ENCODE results near the gene SCNN1A.

The SCNN1A gene

GRCh38 chr12:6393109-6393508 lies 17.7 kb upstream of the SCNN1A start:
- ATAC-seq = no peak
- no peak for TF ChIP-seq CSRNP3 (CRISPR knock-in tag; IDR thresholded peaks at IDR 0.05)
- TF ChIP-seq OSR1 (CRISPR knock-in tag; IDR thresholded peaks at IDR 0.05) = no peak
- no peak for TF ChIP-seq CREB5 (CRISPR knock-in tag; IDR thresholded peaks at IDR 0.05; ENCODE audit: low read depth)
- TF ChIP-seq PPARA (CRISPR knock-in tag; IDR thresholded peaks at IDR 0.05; ENCODE audit: borderline replicate concordance) = no peak
- no peak for TF ChIP-seq TSHZ2 (CRISPR knock-in tag; IDR thresholded peaks at IDR 0.05)
- no peak for TF ChIP-seq TCF4 (CRISPR knock-in tag; IDR thresholded peaks at IDR 0.05; ENCODE audit: borderline replicate concordance)
- TF ChIP-seq ZNF8 (CRISPR knock-in tag; IDR thresholded peaks at IDR 0.05) = no peak
- no peak for TF ChIP-seq ZFP30 (CRISPR knock-in tag; IDR thresholded peaks at IDR 0.05)
- TF ChIP-seq PATZ1 (CRISPR knock-in tag; IDR thresholded peaks at IDR 0.05; ENCODE audit: borderline replicate concordance) = no peak
- no peak for TF ChIP-seq RARB (CRISPR knock-in tag; IDR thresholded peaks at IDR 0.05)
- no peak for TF ChIP-seq BACH2 (CRISPR knock-in tag; IDR thresholded peaks at IDR 0.05; ENCODE audit: borderline replicate concordance)
- no peak for TF ChIP-seq CSDC2 (CRISPR knock-in tag; IDR thresholded peaks at IDR 0.05)
- no peak for TF ChIP-seq GLIS3 (CRISPR knock-in tag; IDR thresholded peaks at IDR 0.05)
- no peak for TF ChIP-seq ARNTL (CRISPR knock-in tag; IDR thresholded peaks at IDR 0.05; ENCODE audit: borderline replicate concordance, low read depth)
- no peak for TF ChIP-seq ZFP3 (CRISPR knock-in tag; IDR thresholded peaks at IDR 0.05)

GRCh38 chr12:6392504-6392903 lies 17.1 kb upstream of the SCNN1A start:
- TF ChIP-seq TSHZ2 (CRISPR knock-in tag; IDR thresholded peaks at IDR 0.05) = no peak
- no peak for TF ChIP-seq ZFP3 (CRISPR knock-in tag; IDR thresholded peaks at IDR 0.05)
- ATAC-seq = no peak

GRCh38 chr12:6391013-6391412 lies 15.7 kb upstream of the SCNN1A start:
- ATAC-seq = no peak
- TF ChIP-seq GLIS3 (CRISPR knock-in tag; IDR thresholded peaks at IDR 0.05) = no peak
- TF ChIP-seq CSDC2 (CRISPR knock-in tag; IDR thresholded peaks at IDR 0.05) = no peak
- TF ChIP-seq ARNTL (CRISPR knock-in tag; IDR thresholded peaks at IDR 0.05; ENCODE audit: borderline replicate concordance, low read depth) = no peak
- no peak for TF ChIP-seq CREB5 (CRISPR knock-in tag; IDR thresholded peaks at IDR 0.05; ENCODE audit: low read depth)
- TF ChIP-seq ISL1 (CRISPR knock-in tag; IDR thresholded peaks at IDR 0.05) = no peak
- no peak for TF ChIP-seq TCF4 (CRISPR knock-in tag; IDR thresholded peaks at IDR 0.05; ENCODE audit: borderline replicate concordance)
- TF ChIP-seq ZFP3 (CRISPR knock-in tag; IDR thresholded peaks at IDR 0.05) = no peak
- TF ChIP-seq TSHZ2 (CRISPR knock-in tag; IDR thresholded peaks at IDR 0.05) = no peak
- TF ChIP-seq TOX (CRISPR knock-in tag; IDR thresholded peaks at IDR 0.05; ENCODE audit: borderline replicate concordance) = no peak
- no peak for TF ChIP-seq SNAI2 (CRISPR knock-in tag; IDR thresholded peaks at IDR 0.05)
- TF ChIP-seq CSRNP3 (CRISPR knock-in tag; IDR thresholded peaks at IDR 0.05) = no peak
- no peak for TF ChIP-seq ZNF565 (CRISPR knock-in tag; conservative IDR thresholded peaks at IDR 0.05; ENCODE audit: low read depth)
- no peak for TF ChIP-seq RARB (CRISPR knock-in tag; IDR thresholded peaks at IDR 0.05)
